ENCODE results near the gene OR1J2.

The OR1J2 gene

GRCh38 chr9:122510502-122510901 is at the start of gene OR1J2:
Gene OR1J2, plus strand, starts transcription at chr9:122510802. Its CDS starts 0 bp downstream, at chr9:122510802.
- Histone ChIP-seq H3K36me3 (ENCODE audit: insufficient read depth, low read length) (no peaks in the 10 kb centered on the region), H2AFZ (ENCODE audit: low read length, unreplicated experiment) (no peak within 1 kb of the TSS), H3K27me3 (ENCODE audit: insufficient read depth, low read length) (peaks cover 54% of the 10 kb centered on the region), H3K79me2 (ENCODE audit: control insufficient read depth, insufficient read depth, low read length, unreplicated experiment) (no peaks in the 10 kb centered on the region), H3K27ac (ENCODE audit: low read depth, low read length) (no peak within 1 kb of the TSS), H3K4me3 (ENCODE audit: low read depth, low read length) (no peak within 1 kb of the TSS), H3K4me1 (ENCODE audit: control insufficient read depth, insufficient read depth, low read length, unreplicated experiment) (no peaks in the 10 kb centered on the region)

GRCh38 chr9:122463828-122464632 is 46.6 kb upstream of the OR1J2 start:
- H3K4me1 ChIP-seq (ENCODE audit: control insufficient read depth, insufficient read depth, low read length, unreplicated experiment), result peaks cover 20% of the 10 kb centered on the region
- H3K79me2 ChIP-seq (ENCODE audit: control insufficient read depth, insufficient read depth, low read length, unreplicated experiment), result no peaks in the 10 kb centered on the region
- H3K36me3 ChIP-seq (ENCODE audit: insufficient read depth, low read length), result no peaks in the 10 kb centered on the region
- peak overlapping the region; percentile 99 for H2AFZ ChIP-seq (ENCODE audit: low read length, unreplicated experiment)
- H3K27me3 ChIP-seq (ENCODE audit: insufficient read depth, low read length), result no peaks in the 10 kb centered on the region
- peak overlapping the region; percentile 89 for H3K4me3 ChIP-seq (ENCODE audit: low read depth, low read length)
- H3K27ac ChIP-seq (ENCODE audit: low read depth, low read length), result peak overlapping the region; percentile 32

GRCh38 chr9:122464633-122465567 is 45.7 kb upstream of the OR1J2 start:
- Histone ChIP-seq H3K36me3 (ENCODE audit: insufficient read depth, low read length) (no peaks in the 10 kb centered on the region), H3K79me2 (ENCODE audit: control insufficient read depth, insufficient read depth, low read length, unreplicated experiment) (no peaks in the 10 kb centered on the region), H3K27ac (ENCODE audit: low read depth, low read length) (peak overlapping the region; percentile 32), H3K27me3 (ENCODE audit: insufficient read depth, low read length) (no peaks in the 10 kb centered on the region), H3K4me3 (ENCODE audit: low read depth, low read length) (peak overlapping the region; percentile 89), H3K4me1 (ENCODE audit: control insufficient read depth, insufficient read depth, low read length, unreplicated experiment) (peaks cover 21% of the 10 kb centered on the region), H2AFZ (ENCODE audit: low read length, unreplicated experiment) (peak overlapping the region; percentile 99)

- Histone ChIP-seq H3K4me1 (ENCODE audit: control insufficient read depth, insufficient read depth, low read length, unreplicated experiment) (peaks cover 21% of the 10 kb centered on the region), H3K27ac (ENCODE audit: low read depth, low read length) (no peak overlapping the region), H2AFZ (ENCODE audit: low read length, unreplicated experiment) (no peak overlapping the region), H3K27me3 (ENCODE audit: insufficient read depth, low read length) (no peaks in the 10 kb centered on the region), H3K4me3 (ENCODE audit: low read depth, low read length) (no peak overlapping the region), H3K36me3 (ENCODE audit: insufficient read depth, low read length) (no peaks in the 10 kb centered on the region), H3K79me2 (ENCODE audit: control insufficient read depth, insufficient read depth, low read length, unreplicated experiment) (no peaks in the 10 kb centered on the region)
These were observed 44.1 kb upstream of the OR1J2 start for GRCh38 chr9:122466456-122466855.

GRCh38 chr9:122468735-122469134 is 41.9 kb upstream of the OR1J2 start:
- H3K27me3 ChIP-seq (ENCODE audit: insufficient read depth, low read length), result no peaks in the 10 kb centered on the region
- H3K79me2 ChIP-seq (ENCODE audit: control insufficient read depth, insufficient read depth, low read length, unreplicated experiment), result no peaks in the 10 kb centered on the region
- H3K4me3 ChIP-seq (ENCODE audit: low read depth, low read length), result no peak overlapping the region
- H3K27ac ChIP-seq (ENCODE audit: low read depth, low read length), result peak overlapping the region; percentile 26
- peaks cover 21% of the 10 kb centered on the region for H3K4me1 ChIP-seq (ENCODE audit: control insufficient read depth, insufficient read depth, low read length, unreplicated experiment)
- H2AFZ ChIP-seq (ENCODE audit: low read length, unreplicated experiment), result peak overlapping the region; percentile 18
- no peaks in the 10 kb centered on the region for H3K36me3 ChIP-seq (ENCODE audit: insufficient read depth, low read length)

- Histone ChIP-seq H3K79me2 (ENCODE audit: control insufficient read depth, insufficient read depth, low read length, unreplicated experiment) (no peaks in the 10 kb centered on the region), H2AFZ (ENCODE audit: low read length, unreplicated experiment) (no peak overlapping the region), H3K27me3 (ENCODE audit: insufficient read depth, low read length) (peaks cover 15% of the 10 kb centered on the region), H3K4me3 (ENCODE audit: low read depth, low read length) (no peak overlapping the region), H3K4me1 (ENCODE audit: control insufficient read depth, insufficient read depth, low read length, unreplicated experiment) (no peaks in the 10 kb centered on the region), H3K36me3 (ENCODE audit: insufficient read depth, low read length) (no peaks in the 10 kb centered on the region), H3K27ac (ENCODE audit: low read depth, low read length) (no peak overlapping the region)
These were observed 36.0 kb upstream of the OR1J2 start for GRCh38 chr9:122474561-122474960.

GRCh38 chr9:122475717-122476116 is 34.9 kb upstream of the OR1J2 start:
- Histone ChIP-seq H3K36me3 (ENCODE audit: insufficient read depth, low read length) (no peaks in the 10 kb centered on the region), H3K79me2 (ENCODE audit: control insufficient read depth, insufficient read depth, low read length, unreplicated experiment) (no peaks in the 10 kb centered on the region), H3K4me1 (ENCODE audit: control insufficient read depth, insufficient read depth, low read length, unreplicated experiment) (no peaks in the 10 kb centered on the region), H2AFZ (ENCODE audit: low read length, unreplicated experiment) (no peak overlapping the region), H3K27ac (ENCODE audit: low read depth, low read length) (no peak overlapping the region), H3K27me3 (ENCODE audit: insufficient read depth, low read length) (peaks cover 15% of the 10 kb centered on the region), H3K4me3 (ENCODE audit: low read depth, low read length) (no peak overlapping the region)

GRCh38 chr9:122477346-122477745 is 33.3 kb upstream of the OR1J2 start:
- no peaks in the 10 kb centered on the region for H3K4me1 ChIP-seq (ENCODE audit: control insufficient read depth, insufficient read depth, low read length, unreplicated experiment)
- no peak overlapping the region for H3K27ac ChIP-seq (ENCODE audit: low read depth, low read length)
- H2AFZ ChIP-seq (ENCODE audit: low read length, unreplicated experiment), result no peak overlapping the region
- H3K79me2 ChIP-seq (ENCODE audit: control insufficient read depth, insufficient read depth, low read length, unreplicated experiment), result no peaks in the 10 kb centered on the region
- no peak overlapping the region for H3K4me3 ChIP-seq (ENCODE audit: low read depth, low read length)
- peaks cover 19% of the 10 kb centered on the region for H3K27me3 ChIP-seq (ENCODE audit: insufficient read depth, low read length)
- H3K36me3 ChIP-seq (ENCODE audit: insufficient read depth, low read length), result no peaks in the 10 kb centered on the region

GRCh38 chr9:122477826-122478225 is 32.8 kb upstream of the OR1J2 start, which contains the start of gene OR1J1:
Gene OR1J1, minus strand, starts transcription at chr9:122477926. Its CDS starts 0 bp downstream, at chr9:122477926.
- Histone ChIP-seq H2AFZ (ENCODE audit: low read length, unreplicated experiment) (no peak within 1 kb of the TSS), H3K4me3 (ENCODE audit: low read depth, low read length) (no peak within 1 kb of the TSS), H3K36me3 (ENCODE audit: insufficient read depth, low read length) (no peaks in the 10 kb centered on the region), H3K4me1 (ENCODE audit: control insufficient read depth, insufficient read depth, low read length, unreplicated experiment) (no peaks in the 10 kb centered on the region), H3K27ac (ENCODE audit: low read depth, low read length) (no peak within 1 kb of the TSS), H3K79me2 (ENCODE audit: control insufficient read depth, insufficient read depth, low read length, unreplicated experiment) (no peaks in the 10 kb centered on the region), H3K27me3 (ENCODE audit: insufficient read depth, low read length) (peaks cover 24% of the 10 kb centered on the region)

- Histone ChIP-seq H3K4me3 (ENCODE audit: low read depth, low read length) (no peak overlapping the region), H3K27ac (ENCODE audit: low read depth, low read length) (no peak overlapping the region), H3K27me3 (ENCODE audit: insufficient read depth, low read length) (peaks cover 27% of the 10 kb centered on the region), H3K4me1 (ENCODE audit: control insufficient read depth, insufficient read depth, low read length, unreplicated experiment) (no peaks in the 10 kb centered on the region), H3K36me3 (ENCODE audit: insufficient read depth, low read length) (no peaks in the 10 kb centered on the region), H3K79me2 (ENCODE audit: control insufficient read depth, insufficient read depth, low read length, unreplicated experiment) (no peaks in the 10 kb centered on the region), H2AFZ (ENCODE audit: low read length, unreplicated experiment) (no peak overlapping the region)
These were observed 31.5 kb upstream of the OR1J2 start for GRCh38 chr9:122479062-122479461.

All from ACC112 (cell line).